CMK (cell line): Measurements from ENCODE around the gene SEZ6L.

Experiments used
- DNase-seq: peaks from one replicate; pipeline ENCODE4 v3.0.0-alpha.2; 2010; ENCODE audit warnings: low read depth

The SEZ6L gene

GRCh38 chr22:26302726-26303125 is 133.5 kb downstream of the SEZ6L start:
- DNase-seq: no peak

DNA sequence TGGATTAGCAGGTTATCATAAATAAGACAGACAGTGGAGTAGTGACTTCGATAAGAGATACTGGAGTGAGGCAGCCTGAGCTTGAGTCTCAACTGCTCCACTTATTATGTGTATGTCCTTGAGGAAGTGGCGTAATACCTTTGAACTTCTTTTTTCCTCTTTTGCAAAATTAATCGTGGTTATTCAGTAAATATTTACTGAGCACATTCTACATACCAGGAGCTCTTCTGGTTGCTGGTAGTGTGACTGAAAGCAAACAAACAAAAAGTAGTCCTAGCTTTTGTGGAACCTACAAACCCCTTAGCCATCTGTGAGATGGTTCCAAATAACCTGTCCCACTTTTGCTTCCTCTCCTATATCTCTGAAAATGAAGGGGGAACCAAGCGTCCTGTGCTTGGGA is 134.2 kb downstream of the SEZ6L start:
- DNase-seq: no peak

- no peak for DNase-seq
Observed at GRCh38 chr22:26304730-26305129, 135.5 kb downstream of the SEZ6L start.

GRCh38 chr22:26308467-26308866 is 139.2 kb downstream of the SEZ6L start:
- DNase-seq: no peak

DNA sequence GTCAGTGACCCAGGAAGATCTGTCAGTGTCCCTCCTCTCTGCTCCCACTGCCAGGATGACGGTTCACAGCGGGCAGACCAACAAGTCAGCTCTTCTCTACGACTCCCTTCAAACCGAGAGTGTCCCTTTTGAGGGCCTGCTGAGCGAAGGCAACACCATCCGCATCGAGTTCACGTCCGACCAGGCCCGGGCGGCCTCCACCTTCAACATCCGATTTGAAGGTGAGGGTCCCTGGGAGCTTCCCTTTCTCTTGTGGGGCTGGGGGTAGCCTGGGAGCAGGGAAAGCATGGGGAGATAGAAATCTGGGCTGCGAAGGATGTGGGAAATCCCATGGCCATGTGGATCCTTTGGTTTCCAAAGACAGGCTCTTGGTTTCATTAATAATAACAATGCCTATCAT is 141.4 kb downstream of the SEZ6L start:
- no peak for DNase-seq

DNA sequence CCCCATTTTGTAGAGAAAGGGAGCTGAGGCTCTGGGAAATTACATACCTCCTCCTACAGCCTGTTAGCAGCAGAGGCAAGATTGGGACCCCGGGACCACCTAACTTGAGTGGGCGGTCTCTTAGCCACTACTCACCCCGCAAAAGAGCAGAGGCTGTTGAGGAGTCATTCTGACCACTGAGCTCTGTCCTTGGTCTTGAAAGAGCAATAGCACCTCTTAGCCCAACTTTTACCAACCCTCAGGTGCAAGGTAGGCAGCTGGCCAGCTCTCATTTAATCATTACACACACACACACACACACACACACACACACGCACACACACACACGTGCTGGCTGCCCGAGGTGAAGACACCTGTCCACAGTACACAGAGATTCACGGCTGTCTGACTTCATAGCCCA is 144.0 kb downstream of the SEZ6L start:
- DNase-seq: no peak

GRCh38 chr22:26314171-26314570 is 144.9 kb downstream of the SEZ6L start:
- DNase-seq: no peak

DNA sequence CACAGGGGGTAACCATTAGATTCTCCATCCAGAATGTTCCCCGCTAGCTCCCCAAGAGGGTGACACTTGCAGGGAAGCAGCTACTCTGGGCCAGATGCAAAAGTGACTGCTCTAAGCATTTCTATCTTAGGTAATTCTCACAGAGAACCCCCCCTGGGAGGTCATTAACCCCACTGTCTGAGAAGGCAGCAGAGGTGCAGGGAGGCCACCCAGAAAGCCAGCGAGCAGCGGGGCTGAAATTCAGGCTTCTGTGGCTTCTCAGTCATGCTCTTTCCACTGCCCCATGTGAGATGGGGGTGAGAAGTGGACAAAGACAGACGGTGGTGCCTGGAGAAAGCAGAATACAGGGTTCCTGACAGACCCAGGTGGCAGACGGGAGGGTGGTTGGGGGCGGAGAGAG is 145.4 kb downstream of the SEZ6L start:
- DNase-seq: no peak

- no peak for DNase-seq
Observed at GRCh38 chr22:26316732-26317285, 147.5 kb downstream of the SEZ6L start.

- DNase-seq: no peak
Observed at GRCh38 chr22:26318975-26319374, 149.7 kb downstream of the SEZ6L start.

- no peak for DNase-seq
Observed at GRCh38 chr22:26320447-26320846, 151.2 kb downstream of the SEZ6L start.

DNA sequence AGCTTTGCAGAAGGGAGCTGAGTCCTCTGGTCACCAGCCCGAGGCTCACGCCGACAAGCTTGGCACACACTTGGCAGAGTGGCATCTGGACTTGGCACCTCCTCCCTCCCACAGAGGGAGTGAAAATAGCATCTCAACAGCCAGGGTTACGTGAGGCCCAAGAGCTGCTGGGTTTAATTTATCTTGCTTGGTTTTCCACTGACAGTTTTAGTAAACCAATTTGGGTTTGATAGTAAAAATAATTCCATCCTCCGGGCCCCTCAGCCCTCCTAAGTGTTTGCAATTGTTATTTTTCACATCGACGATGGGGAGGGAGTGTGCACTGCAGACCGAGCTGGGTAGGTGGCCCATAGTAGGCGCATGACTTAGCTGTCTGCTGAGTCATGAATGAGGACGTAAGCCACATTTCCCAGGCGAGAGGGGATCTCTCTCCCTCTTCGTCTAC is 152.2 kb downstream of the SEZ6L start:
- DNase-seq: no peak

DNA sequence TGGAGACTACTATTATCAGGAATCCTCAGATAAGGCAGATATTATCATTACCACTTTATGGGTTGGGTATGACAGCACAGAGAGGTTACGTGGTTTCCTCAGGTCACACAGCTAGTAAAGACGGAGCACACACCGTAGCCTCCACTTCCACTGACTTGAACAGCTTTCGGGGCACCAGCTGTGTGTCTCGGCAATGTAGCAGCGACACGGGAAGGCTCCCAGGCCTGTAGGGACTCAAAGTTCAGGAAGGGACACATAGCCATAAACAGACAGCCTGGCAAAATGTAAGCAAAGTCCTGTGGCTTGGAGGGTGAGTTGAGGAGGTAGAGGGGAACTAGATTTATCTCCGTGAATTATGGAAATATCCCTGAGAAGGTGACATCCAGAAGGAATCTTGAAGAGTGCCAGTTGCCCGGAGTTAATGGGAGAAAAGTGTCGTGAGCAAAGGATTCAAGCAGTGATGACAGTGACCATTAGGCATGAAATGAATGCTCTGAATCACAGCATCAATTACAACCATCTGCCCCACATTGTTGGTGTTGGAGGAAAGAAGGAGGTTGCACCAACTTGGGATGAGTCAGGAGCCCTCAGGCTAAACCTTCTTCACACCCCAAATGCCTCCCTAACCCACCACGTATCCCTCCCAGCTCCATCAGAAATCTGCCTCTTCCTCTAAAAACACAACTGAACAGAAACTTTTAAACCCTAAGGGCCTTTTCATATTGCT is 153.1 kb downstream of the SEZ6L start:
- DNase-seq: no peak

GRCh38 chr22:26323013-26323412 is 153.8 kb downstream of the SEZ6L start:
- no peak for DNase-seq

DNA sequence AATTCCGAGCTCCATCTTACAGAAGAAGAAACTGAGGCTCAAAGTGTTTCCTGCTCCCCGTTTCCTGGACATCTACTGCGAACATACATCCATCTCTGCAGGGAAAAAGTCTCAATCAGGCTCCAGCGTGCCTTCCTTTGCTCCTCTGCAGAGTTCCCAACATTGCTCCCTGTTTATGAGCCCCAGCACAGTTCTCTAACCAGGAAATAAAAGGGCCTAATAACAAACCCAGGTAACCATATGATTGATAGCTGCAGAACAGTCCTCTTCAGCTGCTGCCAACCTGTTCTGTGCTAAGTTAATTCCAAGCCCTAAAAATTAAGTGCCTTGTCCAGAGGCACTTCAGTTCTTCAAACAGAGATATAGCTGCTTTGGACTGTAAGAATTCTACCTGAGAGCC is 154.9 kb downstream of the SEZ6L start:
- no peak for DNase-seq

- DNase-seq: no peak
Observed at GRCh38 chr22:26325641-26326040, 156.4 kb downstream of the SEZ6L start.

DNA sequence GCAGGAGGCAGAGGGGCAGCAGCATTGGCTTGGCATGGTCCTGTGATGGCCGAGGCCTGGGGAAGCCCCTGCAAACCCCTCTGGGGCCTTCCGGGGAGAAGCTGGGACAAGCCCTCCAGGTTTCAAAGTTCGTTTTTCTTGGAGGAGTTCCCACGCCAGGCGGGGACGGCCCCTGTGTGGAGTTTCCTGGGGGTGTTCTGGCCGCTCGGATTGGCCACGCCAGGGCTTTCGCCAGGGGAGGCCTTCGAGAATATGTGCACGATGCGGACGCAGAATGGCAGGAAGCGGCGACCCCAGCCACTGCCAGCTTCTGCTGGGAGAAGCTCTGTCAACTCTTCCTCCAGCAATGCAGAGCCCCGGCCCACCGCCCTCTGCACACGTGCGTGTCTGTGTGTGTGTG is 157.5 kb downstream of the SEZ6L start:
- no peak for DNase-seq

GRCh38 chr22:26327306-26327705 is 158.0 kb downstream of the SEZ6L start:
- DNase-seq: no peak

GRCh38 chr22:26328221-26328620 is 159.0 kb downstream of the SEZ6L start:
- no peak for DNase-seq

- peak; percentile 20 for DNase-seq
Observed at GRCh38 chr22:26330971-26331625, 161.8 kb downstream of the SEZ6L start.

DNA sequence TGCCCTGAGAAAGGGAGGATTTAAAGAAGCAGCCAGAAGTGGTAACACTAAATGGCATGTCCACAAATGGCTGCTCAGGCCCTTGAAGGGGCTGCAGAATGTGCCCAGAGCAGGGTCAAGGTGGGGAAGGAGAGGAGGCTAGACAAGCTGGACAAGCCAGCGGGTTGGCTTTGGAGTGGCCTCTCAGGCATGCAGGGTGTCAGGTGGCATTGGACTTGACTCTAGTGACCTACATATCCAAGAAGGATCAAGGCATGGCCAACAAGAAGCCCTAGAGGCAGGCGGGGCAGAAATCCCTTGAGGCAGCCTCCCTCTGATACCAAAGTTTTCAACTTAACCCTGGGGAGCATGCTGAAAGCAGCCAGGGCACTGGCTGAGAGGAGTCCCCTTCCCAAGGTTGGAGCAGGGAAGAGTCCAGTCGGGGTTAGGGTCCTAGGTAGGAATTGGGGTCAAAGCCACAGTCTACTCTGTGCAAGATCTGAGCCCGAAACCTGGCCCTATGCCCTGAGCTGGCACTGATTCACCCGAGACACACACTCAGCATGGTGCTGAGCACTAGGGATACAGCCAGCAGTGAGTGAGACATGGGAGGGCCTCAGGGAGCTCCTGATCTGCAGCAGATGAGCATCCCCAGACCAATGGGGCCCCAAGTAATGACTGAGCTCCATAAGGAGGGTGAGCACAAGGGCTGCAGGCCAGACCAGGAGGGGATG is 164.0 kb downstream of the SEZ6L start:
- DNase-seq: no peak

DNA sequence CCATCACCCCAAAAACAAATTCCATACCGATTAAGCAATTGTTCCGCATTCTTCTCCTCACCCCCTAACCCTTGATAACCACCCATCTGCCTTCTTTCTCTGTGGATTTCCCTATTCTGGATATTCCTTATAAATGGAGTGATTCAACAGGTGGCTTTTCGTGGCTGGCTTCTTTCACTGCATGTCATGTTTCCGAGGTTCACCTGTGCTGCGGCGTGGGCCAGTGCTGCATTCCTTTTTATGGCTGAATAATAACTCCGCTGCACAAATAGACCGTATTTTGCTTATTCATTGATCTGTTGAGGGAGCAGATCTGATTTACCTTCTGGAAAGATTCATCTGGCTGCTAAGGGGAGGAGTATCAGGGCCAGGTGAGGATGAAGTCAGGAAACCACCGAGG is 165.0 kb downstream of the SEZ6L start:
- DNase-seq: no peak

DNA sequence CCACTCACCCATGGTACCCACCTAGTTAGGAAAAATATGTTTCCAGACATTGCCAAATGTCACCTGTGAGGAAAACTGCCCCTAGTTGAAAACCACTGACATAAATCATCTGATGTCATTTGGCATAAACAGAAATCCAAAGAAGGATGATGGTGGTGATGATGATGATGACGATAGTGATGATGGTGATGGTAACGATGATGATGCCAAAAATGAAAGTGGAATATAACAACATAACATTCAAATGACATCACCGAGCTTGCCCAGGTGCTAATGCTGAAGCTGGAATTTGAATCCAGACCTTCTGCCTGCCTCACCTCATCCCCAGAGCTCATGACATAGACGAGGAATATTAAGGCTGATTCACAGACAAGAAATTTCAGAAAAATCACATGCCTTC is 167.5 kb downstream of the SEZ6L start:
- no peak for DNase-seq
